NCI-H82 treated with DMSO at 0.1 percent for 48 hours (cell line): ENCODE measurements around the gene VWA3B.

ENCODE experiments used
- DNase-seq: peaks from one replicate; lab custom pipeline; 2025; ENCODE audit not compliant: unreplicated experiment; lab: John Stamatoyannopoulos, UW

The VWA3B gene

DNA sequence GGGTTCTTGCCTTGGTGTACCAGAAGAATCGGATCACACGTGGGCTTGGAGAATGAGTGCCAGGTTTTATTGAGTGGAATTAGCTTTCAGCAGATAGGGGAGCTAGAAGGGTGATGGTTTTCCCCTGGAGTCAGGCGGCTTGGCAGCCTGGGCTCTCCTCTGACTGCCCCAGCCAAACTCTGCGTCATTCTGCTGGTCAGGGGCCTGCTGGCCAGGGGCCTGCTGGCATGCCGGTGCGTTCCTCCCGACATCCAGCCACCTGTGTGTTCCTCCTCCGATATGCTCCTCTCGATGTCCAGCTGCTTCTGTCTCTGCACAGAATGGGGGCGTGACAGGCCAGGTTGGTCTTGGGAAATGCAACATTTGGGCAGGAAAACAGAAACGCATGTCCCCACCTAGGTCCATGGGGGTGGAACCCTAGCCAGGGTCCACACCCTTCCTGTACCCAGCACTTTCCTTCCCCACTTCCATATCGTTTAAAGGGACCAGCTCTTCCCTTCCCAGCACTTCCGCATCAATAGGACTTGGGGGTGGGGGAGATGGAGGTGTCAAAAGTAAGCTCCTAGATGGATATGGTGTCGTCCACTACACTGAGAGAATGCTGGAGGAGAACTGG, 85.3 kb downstream of the VWA3B start:
- no peak for DNase-seq

DNA sequence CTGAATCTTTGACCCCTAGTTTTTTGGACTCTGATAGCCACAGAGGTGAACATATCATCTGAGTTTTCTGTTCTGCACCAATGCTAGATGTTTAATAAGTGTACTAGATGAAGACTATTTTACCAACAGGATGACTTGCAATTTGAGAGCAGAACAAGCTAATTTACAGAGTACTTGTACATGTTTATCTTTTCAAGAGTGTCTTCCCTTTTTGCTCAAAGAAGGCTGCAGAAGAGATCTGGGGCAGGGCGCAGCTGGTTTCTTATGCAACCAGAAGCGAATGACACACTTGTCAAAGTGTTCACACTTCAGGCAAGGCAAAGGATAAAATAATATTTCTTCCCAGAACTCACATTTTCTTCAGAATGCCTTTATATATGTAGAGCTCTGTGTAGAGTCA, 86.0 kb downstream of the VWA3B start:
- DNase-seq = no peak

DNA sequence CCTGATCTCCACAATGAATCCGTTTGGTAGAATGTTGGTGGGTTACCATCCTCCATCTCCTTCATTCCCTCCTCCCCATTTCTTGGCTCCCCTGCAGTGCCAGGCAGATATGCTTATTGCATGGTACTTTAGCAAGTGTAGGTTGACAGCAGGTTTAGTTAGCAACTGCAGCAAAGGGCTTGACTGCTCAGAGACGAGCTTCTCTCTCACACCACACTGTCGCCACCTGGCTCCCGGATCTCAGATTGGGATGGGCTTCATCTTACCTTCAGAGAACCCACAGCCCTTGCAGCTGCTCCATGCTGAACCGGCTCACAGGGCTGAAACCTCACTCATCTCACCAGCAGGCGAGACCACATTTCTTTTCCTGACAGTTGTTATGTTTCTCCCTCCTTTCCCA, 88.8 kb downstream of the VWA3B start:
- peak; percentile 2 for DNase-seq

DNA sequence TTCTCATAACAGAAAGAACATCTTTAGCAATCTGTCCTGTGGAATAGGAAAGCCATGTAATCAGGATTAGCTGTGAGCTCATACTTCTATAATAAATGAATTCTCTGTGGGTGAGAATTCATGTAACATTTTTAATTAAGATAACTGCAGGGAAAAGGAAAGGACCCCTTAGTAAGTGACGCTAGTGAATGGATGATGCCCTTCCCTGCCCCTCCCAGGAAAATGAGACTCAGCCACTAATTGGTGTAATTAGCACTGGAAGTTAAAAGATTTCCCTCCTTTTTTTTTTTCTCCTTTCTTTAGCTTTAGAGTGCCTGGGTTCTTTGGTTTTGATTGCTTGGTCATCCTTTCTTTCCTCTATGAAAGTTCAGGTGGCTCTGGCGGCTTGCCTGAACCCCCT, 90.3 kb downstream of the VWA3B start:
- no peak for DNase-seq

DNA sequence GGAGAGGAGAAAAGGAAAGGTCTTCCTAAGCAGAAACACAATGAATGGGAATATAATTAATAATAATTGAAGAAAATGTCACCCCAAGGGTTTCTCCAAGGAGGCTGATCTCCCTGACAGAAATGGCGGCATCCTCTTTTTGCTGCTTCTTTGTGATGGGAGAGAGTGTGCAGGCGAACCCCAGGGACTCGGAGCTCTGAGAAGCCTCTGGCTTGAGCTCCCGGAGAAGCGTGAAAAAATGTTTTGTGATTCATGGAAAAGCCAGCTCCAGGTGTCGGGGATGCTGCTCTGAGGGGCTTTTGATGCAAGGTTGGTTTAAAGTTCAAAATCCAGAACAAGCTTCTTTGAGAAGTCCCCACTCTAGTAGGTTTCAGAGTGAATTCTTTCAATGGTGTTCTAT, 91.0 kb downstream of the VWA3B start:
- DNase-seq = no peak

DNA sequence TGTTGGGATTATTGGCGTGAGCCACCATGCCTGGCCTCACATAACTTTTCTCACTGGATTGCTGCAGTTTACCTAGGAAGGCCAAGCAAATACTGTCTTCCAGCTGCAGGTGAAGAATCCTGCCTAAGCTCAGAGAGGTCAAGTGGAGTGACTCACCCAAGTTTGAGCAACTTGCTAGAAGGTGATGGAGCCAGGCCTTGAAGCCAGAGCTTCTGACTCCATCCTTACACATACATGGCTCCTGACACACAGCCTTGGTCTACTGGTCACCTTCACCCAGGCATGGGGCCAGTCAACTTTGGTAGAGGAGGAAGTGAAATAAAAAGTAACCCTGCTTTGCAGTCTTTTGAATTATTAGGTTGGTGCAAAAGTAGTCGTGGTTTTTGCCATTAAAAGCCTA, 93.5 kb downstream of the VWA3B start:
- DNase-seq = no peak

DNA sequence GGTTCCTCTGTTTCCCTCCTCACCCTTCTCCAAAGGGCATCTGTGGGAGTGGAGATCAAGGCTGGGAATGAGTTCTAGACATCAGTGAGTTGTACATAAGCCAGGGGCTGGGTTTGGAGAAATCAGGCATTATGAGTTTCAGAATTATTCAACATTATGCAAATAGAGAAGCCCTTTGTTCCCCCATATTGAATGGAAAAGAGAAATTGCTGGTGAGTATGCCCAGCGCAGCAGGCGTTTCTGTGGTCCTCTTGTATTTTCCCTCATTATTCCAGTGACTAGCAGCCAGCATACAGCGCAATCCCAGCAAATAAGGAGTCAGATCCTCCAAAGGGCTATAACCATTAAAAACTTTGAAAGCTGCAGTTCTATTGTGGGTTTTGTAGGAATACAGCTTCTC, 94.4 kb downstream of the VWA3B start:
- no peak for DNase-seq

DNA sequence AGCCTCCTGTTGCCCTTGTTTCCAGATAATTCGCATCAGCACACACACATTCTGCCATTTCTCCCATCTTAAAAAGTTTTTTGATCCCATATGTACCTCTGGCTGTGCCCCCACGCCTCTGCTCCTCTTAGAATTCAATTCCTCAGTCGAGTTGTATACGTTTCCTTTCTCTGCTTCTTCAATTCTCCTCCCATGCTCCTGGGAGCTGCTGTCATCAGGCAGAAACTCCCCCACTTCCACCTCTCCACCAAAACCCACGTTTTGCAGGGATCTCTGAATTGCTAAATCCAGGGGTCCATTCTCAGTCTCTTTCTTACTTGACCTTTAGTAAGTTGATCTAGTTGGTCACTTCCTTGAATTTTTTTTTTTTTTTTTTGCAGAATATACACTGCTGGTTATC, 98.8 kb downstream of the VWA3B start:
- no peak for DNase-seq

DNA sequence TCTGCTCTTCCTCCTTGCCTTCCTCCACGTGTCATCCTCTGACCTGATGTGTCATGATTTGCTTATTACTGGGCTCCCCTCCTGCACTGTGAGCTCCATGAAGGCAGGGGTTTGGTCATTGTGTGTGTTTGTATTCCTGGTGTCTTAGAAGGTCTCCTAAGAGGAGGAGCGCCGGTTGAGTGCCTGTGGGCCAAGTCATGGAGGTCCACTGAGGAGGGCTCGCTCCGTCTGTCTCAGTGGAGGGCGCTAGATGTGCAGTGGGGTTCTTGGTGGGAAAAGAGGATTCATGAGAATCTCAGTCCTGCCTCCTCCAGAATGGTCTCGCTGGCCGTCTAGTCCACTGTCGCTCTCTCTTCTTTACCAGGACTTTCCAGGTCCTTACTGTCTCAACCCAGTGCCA, 100.2 kb downstream of the VWA3B start:
- DNase-seq = no peak

DNA sequence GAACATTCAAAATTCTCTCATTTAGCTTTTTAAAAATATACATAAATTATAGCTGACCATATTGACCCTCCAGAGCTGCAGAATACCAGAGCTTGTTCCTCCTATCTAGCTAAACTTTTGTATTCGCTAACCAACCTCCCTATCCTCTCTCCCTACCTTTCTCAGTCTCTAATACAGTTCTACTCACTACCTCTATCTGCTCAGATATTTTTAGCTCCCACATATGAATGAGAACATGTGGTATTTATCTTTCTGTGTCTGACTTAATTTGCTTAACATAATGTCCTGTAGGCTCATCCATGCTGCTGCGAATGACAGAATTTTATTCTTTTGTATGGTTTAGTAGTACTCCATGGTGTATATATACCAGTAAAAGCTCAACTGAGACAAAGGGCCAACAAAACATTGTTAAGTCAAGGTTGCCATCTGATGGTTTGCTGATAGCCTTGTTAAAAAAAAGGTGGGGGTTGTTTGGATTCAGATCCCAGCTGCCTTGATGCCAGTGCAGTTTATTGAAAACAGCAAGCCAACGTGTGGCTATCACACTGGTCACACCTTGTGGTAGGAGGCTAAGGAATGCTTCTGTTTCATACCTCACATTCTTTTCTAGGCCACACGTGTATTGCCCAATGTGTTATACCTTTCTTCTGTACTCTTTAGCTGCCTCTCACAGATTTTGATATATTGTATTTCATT, 101.5 kb downstream of the VWA3B start:
- no peak for DNase-seq

DNA sequence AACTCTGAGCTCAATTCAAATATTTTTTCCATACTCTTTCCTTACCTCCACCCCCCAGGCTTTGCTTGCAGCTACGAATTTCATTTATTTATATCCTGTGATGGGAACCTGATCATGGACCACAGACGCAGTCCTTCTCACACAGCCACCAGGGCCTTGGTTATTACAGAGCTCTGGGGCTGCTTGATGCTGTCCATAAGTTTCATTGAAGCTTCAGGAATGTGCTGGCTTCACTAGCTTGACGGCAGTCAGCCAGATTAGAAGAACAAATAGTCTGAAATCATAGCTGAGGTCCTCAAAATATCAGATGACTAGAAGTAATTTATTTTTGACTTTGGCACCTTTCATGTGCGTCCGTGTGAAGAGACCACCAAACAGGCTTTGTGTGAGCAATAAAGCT, 104.9 kb downstream of the VWA3B start:
- DNase-seq = no peak

DNA sequence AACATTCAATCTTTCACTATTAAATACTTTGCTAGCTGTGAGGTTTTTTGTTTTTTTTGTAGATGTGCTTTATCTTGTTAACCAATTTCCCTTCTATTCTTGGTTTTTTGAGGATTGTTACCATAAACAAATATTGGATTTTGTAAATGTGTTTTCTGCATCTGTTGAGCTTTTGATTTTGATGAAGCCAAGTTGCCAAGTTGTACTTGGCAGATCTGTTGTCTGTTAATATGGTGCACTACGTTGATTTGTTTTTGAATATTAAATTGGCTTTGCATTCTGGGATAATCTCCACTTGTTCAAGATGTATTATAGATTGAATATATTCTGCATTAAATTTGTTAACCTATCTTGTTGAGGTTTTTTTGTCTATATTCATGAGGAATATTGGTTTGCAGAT, 114.6 kb downstream of the VWA3B start:
- no peak for DNase-seq

DNA sequence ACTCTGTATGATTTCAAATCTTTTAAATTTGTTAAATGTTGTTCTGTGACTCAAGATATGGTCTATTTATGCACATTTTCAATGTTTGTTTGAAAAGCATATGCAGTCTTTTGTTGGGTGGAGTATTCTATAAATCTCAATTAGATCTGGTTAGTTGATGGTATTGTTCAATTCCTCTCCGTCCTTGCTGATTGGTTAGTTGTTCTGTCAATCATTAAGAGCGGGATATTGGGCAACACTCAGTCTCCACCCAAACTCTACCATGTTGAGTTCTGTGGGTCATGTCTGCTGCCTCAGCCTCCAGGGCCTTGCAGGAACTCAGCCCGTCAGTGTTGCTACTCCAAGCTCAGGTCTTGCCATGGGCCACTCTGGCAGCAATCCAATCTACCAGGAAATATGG, 118.9 kb downstream of the VWA3B start:
- DNase-seq = no peak

DNA sequence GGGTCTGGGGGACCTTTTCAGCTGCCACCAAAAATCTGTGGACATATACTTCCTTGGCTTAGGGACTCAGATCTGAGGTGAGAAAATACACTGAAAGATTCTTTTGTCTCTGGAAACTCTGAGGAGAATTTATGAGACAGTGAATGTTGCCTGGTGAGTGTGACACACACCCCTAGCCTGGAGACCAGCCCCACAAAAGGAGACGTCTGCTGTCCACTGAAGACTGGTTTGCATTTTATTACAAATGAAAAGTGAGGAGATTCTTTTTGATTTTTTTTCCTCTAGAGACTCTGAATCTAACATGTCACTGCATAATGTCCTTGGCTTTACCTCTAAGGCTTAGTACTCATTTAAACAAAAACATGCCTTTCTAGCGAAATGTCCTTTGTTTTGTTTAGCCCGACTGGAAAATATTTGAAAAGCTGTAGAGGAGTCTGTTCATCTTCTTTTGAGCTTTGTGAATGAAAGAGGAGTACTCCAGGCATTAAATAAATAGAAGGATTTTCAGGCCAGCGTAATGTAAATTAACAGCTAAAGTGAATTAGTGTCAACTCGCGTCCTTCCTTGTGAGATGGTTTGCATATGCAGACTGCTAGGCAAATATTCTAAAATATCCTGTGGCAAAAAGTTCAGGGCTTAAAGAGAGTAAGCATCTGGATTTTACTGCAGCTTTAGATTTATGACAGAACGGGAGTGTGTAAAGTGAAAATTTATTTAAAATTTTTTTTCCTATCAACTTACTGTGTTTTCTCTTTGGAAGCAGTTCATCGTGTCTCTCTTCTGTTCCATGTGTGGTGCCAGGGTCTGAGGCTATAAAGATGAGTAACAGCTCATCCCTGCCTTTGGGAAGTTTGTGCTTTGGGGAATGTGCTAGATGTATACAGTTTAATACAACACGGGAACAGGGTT, 125.4 kb downstream of the VWA3B start:
- DNase-seq = no peak

DNA sequence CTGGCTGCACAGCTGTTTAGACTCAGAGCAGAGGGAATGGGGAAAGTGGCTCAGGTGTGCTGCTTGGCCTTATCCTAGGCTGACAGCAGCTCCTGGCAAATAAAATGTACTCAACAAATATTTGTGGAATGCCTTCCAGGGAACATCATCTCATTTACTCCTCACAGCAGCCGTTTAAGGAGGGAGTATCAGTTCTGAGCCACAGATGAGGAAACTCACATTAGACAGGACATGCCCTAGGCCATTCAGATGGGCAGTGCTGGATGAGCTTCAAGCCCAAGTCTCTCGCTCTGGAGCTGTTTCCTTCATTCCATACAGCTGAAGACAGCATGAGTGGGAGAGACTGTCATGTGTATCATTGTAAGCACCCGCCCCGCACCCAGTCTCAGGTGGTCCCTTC, 129.6 kb downstream of the VWA3B start:
- DNase-seq = no peak

DNA sequence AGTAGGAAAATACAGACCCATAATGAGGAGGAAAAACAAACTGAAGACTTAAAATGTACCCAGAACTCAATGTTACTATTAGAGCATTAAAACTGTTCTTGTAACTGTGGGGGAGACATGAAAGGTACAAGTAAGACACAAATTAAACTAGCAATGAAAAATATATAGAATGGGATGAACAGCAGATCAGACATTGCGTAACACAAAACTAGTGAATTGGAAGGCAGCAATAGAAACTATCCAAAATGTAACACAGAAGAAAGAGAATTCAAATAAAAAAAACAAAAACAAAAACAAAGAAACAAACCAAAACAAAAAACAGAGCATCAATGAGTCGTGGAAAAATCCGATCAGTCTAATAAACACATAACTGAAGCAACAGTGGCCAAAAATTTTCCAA, 132.2 kb downstream of the VWA3B start:
- no peak for DNase-seq

DNA sequence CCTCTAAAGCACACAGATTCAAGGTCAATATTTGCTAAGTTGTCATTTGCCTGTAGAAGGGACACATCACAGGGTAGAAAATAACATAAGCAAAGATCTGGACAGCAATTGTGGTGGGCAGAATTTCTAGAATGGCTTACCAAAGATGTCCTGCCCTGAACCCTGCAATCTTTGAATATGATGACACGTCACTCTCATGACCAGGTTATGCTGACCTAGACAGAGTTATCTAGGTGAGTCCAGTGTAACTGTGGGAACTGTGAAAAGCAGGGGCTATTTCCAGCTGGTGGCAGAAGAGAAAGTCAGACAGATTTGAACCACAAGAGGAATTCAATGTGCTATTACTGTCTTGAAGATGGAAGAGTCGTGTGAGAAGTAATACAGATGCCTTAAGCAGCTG, 147.0 kb downstream of the VWA3B start:
- DNase-seq = no peak

DNA sequence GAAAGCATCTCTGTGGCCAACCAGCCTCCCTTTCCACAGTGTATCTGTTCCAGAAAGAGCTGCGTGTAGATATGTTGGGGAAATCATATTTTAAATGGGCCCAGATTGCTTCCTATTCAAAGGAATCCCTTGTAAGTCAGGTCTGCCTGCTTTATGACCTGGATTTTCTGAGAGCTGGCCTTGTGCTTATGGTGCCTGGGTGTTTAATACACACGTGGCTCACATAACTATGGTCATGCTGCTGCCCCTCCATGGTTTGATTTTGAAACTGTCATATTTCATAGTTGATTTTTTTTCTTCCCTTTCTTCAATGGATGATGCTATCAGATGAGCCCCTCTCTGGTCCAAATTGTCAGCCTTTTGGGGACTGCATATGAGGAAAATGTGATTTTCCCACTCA, 147.8 kb downstream of the VWA3B start:
- no peak for DNase-seq

DNA sequence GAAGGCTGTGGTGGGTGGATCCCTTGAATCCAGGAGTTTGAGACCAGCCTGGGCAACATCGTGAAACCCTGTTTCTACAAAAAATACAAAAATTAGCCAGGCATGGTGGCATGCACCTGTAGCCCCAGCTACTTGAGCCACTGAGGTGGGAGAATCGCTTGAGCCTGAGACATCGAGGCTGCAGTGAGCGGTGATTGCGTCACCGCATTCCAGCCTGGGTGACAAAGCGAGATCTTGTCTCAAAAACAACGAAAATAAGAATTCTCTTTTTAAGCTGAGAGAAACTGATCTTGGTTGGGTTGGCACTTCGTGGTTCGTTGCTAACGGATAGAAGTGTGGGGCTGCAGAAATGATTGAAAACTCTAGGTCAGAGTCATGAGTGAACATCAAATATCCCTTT, 150.0 kb downstream of the VWA3B start:
- DNase-seq = no peak

DNA sequence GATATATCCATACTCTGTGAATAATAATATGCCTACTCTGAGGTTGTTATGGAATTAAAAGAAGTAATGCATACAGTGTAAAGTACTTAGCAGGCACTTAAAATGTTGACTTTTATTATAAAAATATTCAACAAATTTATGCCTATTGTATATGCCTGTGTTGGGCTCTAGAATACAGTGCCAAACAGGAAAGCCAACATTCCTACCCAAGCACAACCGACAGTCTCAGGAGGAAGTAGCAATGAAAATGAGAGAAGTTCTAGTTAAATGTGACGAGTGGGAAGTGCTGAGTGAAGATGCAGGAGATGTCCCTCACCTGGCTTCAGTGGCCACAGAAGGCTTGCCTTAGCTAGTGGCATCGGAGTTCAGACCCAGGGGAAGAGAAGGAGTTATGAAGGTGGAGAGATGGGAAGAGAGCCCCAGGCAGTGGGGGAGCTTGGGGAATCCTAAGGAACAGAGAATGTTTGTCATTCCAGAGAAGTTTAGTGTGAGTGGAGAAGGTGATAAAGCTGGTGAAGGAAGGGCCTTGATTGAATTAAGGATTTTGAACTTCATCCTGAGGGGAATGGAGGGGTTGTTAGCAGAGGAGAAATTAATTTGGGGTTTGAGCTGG, 153.9 kb downstream of the VWA3B start:
- no peak for DNase-seq

DNA sequence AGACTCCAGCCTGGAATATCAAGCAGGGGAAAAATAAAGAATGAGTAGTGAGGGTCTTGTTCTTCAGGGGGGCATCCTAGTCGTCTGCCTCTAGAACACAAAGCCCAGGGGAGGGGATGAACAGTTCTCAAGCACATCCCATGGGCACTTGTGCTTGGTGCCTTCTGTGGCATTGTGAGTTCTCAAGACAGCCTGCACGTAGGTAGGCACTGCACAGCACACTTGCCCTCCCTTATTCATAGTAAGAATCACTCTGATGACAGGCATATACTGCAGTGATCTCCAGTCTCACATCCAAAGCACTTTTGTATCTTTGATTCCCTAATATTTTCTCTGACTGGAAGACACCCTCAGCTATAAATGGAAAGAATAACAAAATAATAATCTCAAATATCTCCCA, 154.6 kb downstream of the VWA3B start:
- DNase-seq = no peak

DNA sequence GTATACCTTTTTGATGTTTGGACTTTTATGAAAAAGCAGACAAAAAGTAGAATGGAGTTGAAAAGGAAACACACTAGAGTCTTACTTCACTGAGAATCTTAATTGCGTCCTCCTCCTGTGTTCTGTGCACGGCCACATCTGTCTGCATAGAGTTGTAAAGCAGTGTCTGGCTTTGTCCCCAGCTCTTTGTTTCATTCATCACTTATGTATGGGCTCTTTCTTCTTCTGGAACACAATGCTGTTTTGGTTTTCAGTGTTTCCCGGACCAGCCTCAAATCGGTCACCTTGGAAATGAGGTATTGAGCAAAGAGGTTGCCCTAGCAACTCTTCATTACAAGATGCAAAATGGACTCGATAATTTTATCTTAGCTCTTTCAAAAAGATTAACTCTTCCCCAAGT, 155.0 kb downstream of the VWA3B start:
- DNase-seq = no peak
